RWPE2 (cell line): ENCODE data around the gene ATG4D.

Source experiments
- ATAC-seq: fragments of 200-7000 bp; cut with Tn5 transposase; 3 replicates; pipeline ENCODE4 v1.9.1; 2021; ENCODE audit warnings: low read depth
- DNase-seq: peaks from one replicate; pipeline ENCODE4 v3.0.0-alpha.2; 2020; ENCODE audit warnings: low spot score
- H3K27ac ChIP-seq: fragments of 450-650 bp; 2 replicates; pipeline ENCODE4 v1.5.1; 2017; ENCODE audit warnings: mild to moderate bottlenecking; ENCODE audit not compliant: poor library complexity, severe bottlenecking
- H3K27me3 ChIP-seq: fragments of 250-450 bp; sonication (Bioruptor Pico); 2 replicates; pipeline ENCODE4 v1.5.1; 2021; ENCODE audit warnings: mild to moderate bottlenecking, moderate library complexity; ENCODE audit not compliant: insufficient read depth, poor library complexity, severe bottlenecking
- H3K36me3 ChIP-seq: fragments of 250-450 bp; sonication (Bioruptor Pico); 2 replicates; pipeline ENCODE4 v1.5.1; 2020; ENCODE audit warnings: low read depth, mild to moderate bottlenecking, moderate library complexity
- H3K4me1 ChIP-seq: fragments of 250-450 bp; sonication (Bioruptor Pico); 2 replicates; pipeline ENCODE4 v1.5.1; 2021; ENCODE audit warnings: mild to moderate bottlenecking, moderate library complexity; ENCODE audit not compliant: insufficient read depth, poor library complexity, severe bottlenecking
- H3K4me3 ChIP-seq: fragments of 250-450 bp; sonication (Bioruptor Pico); 2 replicates; pipeline ENCODE4 v1.5.1; 2021; ENCODE audit warnings: mild to moderate bottlenecking, moderate library complexity; ENCODE audit not compliant: severe bottlenecking
- H3K9me3 ChIP-seq: fragments of 250-450 bp; sonication (Bioruptor Pico); 2 replicates; pipeline ENCODE4 v1.5.1; 2021; ENCODE audit warnings: mild to moderate bottlenecking, moderate library complexity; ENCODE audit not compliant: severe bottlenecking
- TF ChIP-seq, protein P1 (sequence below): fragments of 450-650 bp; IDR thresholded peaks from one replicate; pipeline ENCODE4 v1.5.1; 2017; ENCODE audit warnings: mild to moderate bottlenecking, moderate library complexity; ENCODE audit not compliant: poor library complexity, severe bottlenecking

The ATG4D gene

DNA sequence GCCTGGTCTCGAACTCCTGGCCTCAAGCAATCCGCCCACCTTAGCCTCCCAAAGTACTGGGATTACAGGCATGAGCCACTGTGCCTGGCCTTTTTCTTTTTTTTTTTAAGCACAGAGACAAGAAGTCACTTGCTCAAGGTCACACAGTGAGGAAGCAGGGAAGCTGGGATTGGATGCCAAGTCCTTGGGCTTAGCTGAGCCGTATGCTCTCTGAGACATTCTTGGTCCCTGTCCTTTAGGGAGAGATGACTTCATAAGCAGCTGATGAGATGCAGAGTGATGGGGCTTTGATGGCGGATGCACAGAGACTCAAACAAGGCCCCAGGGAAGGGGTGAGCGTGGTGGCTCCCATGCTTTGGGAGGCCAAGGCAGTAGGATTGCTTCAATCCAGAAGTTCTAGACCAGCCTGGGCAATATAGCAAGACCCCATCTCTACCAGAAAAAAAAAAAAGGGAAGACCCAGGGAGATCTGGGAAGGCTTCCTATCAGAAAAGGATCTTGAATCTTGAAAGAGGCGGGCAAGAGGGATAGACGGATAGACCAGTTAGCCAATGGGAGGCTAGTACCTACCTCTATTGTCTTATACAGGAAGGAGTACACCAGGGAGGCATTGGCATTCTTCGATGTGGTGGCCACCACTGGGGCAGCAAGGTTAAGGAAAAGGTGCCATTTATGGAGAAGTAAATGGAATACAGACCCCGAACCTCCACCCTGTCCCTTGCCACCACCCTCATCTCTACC is 39.5 kb downstream of the ATG4D start:
- no peak for ATAC-seq
- no peak for DNase-seq
- Histone ChIP-seq H3K27ac (no peak overlapping the region), H3K9me3 (no peaks in the 10 kb centered on the region), H3K4me3 (no peak overlapping the region), H3K4me1 (peaks cover 5% of the 10 kb centered on the region), H3K27me3 (no peaks in the 10 kb centered on the region), H3K36me3 (peaks cover 55% of the 10 kb centered on the region)
- TF ChIP-seq, protein P1, sequence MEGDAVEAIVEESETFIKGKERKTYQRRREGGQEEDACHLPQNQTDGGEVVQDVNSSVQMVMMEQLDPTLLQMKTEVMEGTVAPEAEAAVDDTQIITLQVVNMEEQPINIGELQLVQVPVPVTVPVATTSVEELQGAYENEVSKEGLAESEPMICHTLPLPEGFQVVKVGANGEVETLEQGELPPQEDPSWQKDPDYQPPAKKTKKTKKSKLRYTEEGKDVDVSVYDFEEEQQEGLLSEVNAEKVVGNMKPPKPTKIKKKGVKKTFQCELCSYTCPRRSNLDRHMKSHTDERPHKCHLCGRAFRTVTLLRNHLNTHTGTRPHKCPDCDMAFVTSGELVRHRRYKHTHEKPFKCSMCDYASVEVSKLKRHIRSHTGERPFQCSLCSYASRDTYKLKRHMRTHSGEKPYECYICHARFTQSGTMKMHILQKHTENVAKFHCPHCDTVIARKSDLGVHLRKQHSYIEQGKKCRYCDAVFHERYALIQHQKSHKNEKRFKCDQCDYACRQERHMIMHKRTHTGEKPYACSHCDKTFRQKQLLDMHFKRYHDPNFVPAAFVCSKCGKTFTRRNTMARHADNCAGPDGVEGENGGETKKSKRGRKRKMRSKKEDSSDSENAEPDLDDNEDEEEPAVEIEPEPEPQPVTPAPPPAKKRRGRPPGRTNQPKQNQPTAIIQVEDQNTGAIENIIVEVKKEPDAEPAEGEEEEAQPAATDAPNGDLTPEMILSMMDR: no peak

DNA sequence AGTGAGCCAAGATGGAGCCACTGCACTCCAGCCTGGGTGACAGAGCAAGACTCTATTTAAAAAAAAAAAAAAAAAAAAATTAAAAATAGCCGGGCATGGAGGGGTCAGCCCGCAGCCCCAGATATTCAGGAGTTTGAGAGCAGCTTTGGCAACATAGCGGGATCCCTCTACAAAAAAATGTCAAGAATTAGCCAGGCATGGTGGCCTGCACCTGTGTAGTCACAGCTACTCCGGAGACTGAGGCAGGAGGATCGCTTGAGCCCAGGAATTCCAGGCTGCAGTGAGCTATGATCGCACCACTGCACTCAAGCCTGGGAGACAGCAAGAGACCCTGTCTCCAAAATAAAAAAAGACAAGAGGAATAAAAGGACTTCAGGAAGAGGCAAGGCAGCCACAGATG is 42.7 kb downstream of the ATG4D start:
- peak overlapping the region; percentile 79 for H3K4me3 ChIP-seq
- no peak for DNase-seq
- H3K9me3 ChIP-seq: no peaks in the 10 kb centered on the region
- TF ChIP-seq, protein P1: no peak
- ATAC-seq: no peak
- H3K27me3 ChIP-seq: no peaks in the 10 kb centered on the region
- peak overlapping the region; percentile 42 for H3K27ac ChIP-seq
- peaks cover 5% of the 10 kb centered on the region for H3K4me1 ChIP-seq
- peaks cover 23% of the 10 kb centered on the region for H3K36me3 ChIP-seq

DNA sequence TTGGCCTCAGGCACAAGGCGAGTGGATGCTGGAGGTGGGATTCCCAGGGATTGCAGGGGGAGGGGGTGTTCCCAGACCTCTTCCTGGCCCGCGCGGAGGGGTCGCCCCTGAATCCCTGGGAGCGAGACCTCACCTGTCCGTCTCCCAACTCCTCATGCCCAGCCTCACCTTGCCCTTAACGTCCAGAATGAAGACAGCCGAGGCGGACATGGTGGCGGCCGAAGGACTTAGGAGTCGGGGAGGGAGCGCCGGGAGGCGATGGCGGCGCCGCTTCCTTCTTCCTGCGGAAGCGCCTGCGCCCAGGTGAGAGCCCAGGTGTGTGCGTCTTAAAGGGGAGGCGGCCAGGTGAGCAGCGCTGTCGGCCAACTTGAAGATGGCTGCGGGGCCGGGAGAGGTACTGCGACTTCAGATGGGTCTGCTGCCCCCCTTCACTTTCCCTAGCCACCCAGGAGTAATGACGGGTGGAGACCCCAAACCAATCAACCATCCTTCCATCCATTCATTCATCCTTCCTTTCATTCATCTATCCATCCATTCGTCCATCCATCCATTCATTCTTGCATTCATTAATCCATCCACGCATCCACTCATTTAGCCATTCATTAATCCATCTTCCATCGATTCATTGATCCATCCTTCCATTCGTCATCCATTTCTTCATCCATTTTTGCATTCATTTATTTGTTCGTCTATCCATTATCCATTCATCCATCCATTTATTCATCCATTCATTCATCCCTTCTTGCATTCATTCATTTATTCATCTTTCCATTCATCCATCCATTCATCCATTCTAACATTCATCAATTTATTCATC is 43.5 kb downstream of the ATG4D start, which contains the start of gene AP1M2:
Gene AP1M2 (minus strand): TSS at position 291 of the 817 bp plus-strand sequence. CDS start 81 bp downstream, at position 210.
- H3K27ac ChIP-seq: peak within 1 kb of the TSS; percentile 42
- H3K36me3 ChIP-seq: peaks cover 17% of the 10 kb centered on the region
- no peaks in the 10 kb centered on the region for H3K9me3 ChIP-seq
- DNase-seq: peak; percentile 72
- H3K4me3 ChIP-seq: peak within 1 kb of the TSS; percentile 79
- TF ChIP-seq, protein P1: no peak
- peaks cover 5% of the 10 kb centered on the region for H3K4me1 ChIP-seq
- ATAC-seq: peak; percentile 88
- H3K27me3 ChIP-seq: no peaks in the 10 kb centered on the region

DNA sequence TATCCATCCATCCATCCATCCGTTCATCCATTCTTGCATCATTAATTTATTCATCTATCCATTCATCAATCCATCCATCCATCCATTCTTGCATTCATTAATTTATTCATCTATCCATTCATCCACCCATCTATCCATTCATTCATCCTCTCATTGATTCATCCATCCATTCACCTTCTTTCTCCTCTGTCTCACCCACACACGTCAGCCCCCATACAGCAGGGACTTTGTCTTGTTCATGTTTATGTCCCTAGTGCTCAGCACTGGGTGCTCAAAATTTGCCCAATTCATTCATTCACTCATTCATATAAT is 44.1 kb downstream of the ATG4D start:
- H3K36me3 ChIP-seq: peaks cover 17% of the 10 kb centered on the region
- H3K27ac ChIP-seq: no peak overlapping the region
- no peaks in the 10 kb centered on the region for H3K27me3 ChIP-seq
- TF ChIP-seq, protein P1: no peak
- DNase-seq (no peak), ATAC-seq (no peak)
- no peaks in the 10 kb centered on the region for H3K9me3 ChIP-seq
- no peak overlapping the region for H3K4me3 ChIP-seq
- H3K4me1 ChIP-seq: peaks cover 5% of the 10 kb centered on the region
